Mammary epithelial cell (primary cell): ENCODE results near the gene SOD3.

Experiments used
- EZH2 ChIP-seq: IDR thresholded peaks from 2 replicates; pipeline ENCODE4 v1.6.1; 2012; ENCODE audit warnings: low read length, inconsistent platforms, borderline replicate concordance
- TF ChIP-seq, protein P1 (sequence below), 2 donors: IDR thresholded peaks in 1 of 2; conservative IDR thresholded peaks in 1 of 2; 2 replicates each; pipeline ENCODE4 v1.5.1; 2011 to 2012; ENCODE audit warnings: inconsistent platforms in 2 of 2, low read length in 2 of 2, mild to moderate bottlenecking in 2 of 2, control low read depth in 1 of 2, low read depth in 1 of 2; ENCODE audit not compliant: insufficient read depth in 1 of 2; ENCODE audit errors: extremely low read depth in 1 of 2

DNA sequence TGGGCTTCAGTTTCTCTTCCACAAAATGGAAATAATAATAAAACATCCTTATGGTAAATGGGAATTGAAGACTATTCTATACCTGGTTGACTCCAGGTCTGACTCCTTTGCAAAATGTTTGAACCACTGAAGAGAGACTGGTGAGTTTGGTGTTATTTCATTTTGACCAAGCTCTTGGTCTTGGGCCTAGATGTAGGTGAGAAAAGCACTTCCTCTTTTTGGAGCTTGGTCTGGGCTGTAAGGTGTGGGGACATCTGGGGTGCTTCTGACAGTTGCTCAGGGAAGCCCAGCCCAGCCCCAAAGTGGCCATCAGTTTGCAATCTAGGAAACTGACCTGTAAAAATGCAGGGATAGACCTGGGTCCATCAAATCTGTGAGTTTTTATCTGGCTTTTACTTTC is 26.8 kb upstream of the SOD3 start:
- TF ChIP-seq, protein P1, sequence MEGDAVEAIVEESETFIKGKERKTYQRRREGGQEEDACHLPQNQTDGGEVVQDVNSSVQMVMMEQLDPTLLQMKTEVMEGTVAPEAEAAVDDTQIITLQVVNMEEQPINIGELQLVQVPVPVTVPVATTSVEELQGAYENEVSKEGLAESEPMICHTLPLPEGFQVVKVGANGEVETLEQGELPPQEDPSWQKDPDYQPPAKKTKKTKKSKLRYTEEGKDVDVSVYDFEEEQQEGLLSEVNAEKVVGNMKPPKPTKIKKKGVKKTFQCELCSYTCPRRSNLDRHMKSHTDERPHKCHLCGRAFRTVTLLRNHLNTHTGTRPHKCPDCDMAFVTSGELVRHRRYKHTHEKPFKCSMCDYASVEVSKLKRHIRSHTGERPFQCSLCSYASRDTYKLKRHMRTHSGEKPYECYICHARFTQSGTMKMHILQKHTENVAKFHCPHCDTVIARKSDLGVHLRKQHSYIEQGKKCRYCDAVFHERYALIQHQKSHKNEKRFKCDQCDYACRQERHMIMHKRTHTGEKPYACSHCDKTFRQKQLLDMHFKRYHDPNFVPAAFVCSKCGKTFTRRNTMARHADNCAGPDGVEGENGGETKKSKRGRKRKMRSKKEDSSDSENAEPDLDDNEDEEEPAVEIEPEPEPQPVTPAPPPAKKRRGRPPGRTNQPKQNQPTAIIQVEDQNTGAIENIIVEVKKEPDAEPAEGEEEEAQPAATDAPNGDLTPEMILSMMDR (conservative IDR thresholded peaks at IDR 0.05 in 1 of 2, IDR thresholded peaks at IDR 0.05 in 1 of 2; ENCODE audit: extremely low read depth in 1 of 2, insufficient read depth in 1 of 2, low read depth in 1 of 2, low read length in 2 of 2): no peak
- no peak for TF ChIP-seq EZH2
